Neural progenitor cell (in vitro differentiated cells): Measurements from ENCODE around the gene IQGAP2. TPM values are rescaled to one million over a fixed set of nuclear protein-coding genes. Genes with fewer than 3 reads are reported as not detected.

Experiments used
- DNase-seq: peaks from one replicate; pipeline ENCODE4 v3.0.0-alpha.2; 2016; ENCODE audit warnings: low spot score
- H2AFZ ChIP-seq: fragments of 200-600 bp; sonication (generic); replicated peaks from 2 replicates; pipeline ENCODE4 v1.6.1; 2016; ENCODE audit warnings: antibody characterized with exemption
- H3F3A ChIP-seq: fragments of 200-600 bp; sonication (generic); 2 replicates; pipeline ENCODE4 v1.6.1; 2016; ENCODE audit warnings: antibody characterized with exemption, low read depth
- H3K27ac ChIP-seq: fragments of 200-600 bp; sonication (generic); 2 replicates; pipeline ENCODE4 v1.5.1; 2016; ENCODE audit warnings: mild to moderate bottlenecking
- H3K27me3 ChIP-seq: fragments of 200-600 bp; sonication (generic); 2 replicates; pipeline ENCODE4 v1.6.1; 2016; ENCODE audit warnings: mild to moderate bottlenecking, moderate library complexity
- H3K36me3 ChIP-seq: fragments of 200-600 bp; sonication (generic); 2 replicates; pipeline ENCODE4 v1.5.1; 2016
- H3K4me1 ChIP-seq: fragments of 200-600 bp; sonication (generic); 2 replicates; pipeline ENCODE4 v1.6.1; 2016; ENCODE audit warnings: mixed run types
- H3K4me2 ChIP-seq: fragments of 200-600 bp; sonication (generic); 2 replicates; pipeline ENCODE4 v1.6.1; 2016
- H3K4me3 ChIP-seq: fragments of 200-600 bp; sonication (generic); 2 replicates; pipeline ENCODE4 v1.5.1; 2016
- H3K79me2 ChIP-seq: fragments of 200-600 bp; sonication (generic); 2 replicates; pipeline ENCODE4 v1.6.1; 2016; ENCODE audit warnings: low read depth
- H3K9ac ChIP-seq: fragments of 200-600 bp; sonication (generic); 2 replicates; pipeline ENCODE4 v1.6.1; 2016
- H3K9me3 ChIP-seq: fragments of 200-600 bp; sonication (generic); 2 replicates; pipeline ENCODE4 v1.5.1; 2016; ENCODE audit warnings: low read depth
- H4K20me1 ChIP-seq: fragments of 200-600 bp; sonication (generic); 2 replicates; pipeline ENCODE4 v1.6.1; 2016; ENCODE audit warnings: low read depth
- H3K27ac Mint-ChIP-seq: 3 replicates; pipeline ENCODE4 v1.8.0; 2021; ENCODE audit warnings: mixed read lengths
- H3K27me3 Mint-ChIP-seq: 2 replicates; pipeline ENCODE4 v1.8.0; 2022; ENCODE audit warnings: low read depth, mild to moderate bottlenecking, inconsistent platforms, moderate library complexity, mixed read lengths; ENCODE audit not compliant: insufficient read depth
- H3K36me3 Mint-ChIP-seq: 3 replicates; pipeline ENCODE4 v1.8.0; 2021; ENCODE audit warnings: mixed read lengths
- H3K4me1 Mint-ChIP-seq: 3 replicates; pipeline ENCODE4 v1.8.0; 2021; ENCODE audit warnings: mixed read lengths
- H3K4me3 Mint-ChIP-seq: 3 replicates; pipeline ENCODE4 v1.8.0; 2021; ENCODE audit warnings: mild to moderate bottlenecking, moderate library complexity, mixed read lengths
- H3K9me3 Mint-ChIP-seq: 3 replicates; pipeline ENCODE4 v1.8.0; 2020; ENCODE audit warnings: mixed read lengths
- CTCF ChIP-seq: fragments of 200-600 bp; sonication (generic); IDR thresholded peaks from 2 replicates; pipeline ENCODE4 v1.5.1; 2017; ENCODE audit warnings: antibody characterized with exemption, mild to moderate bottlenecking
- EZH2 ChIP-seq: fragments of 200-600 bp; sonication (generic); IDR thresholded peaks from 2 replicates; pipeline ENCODE4 v1.6.1; 2017; ENCODE audit warnings: antibody characterized with exemption, mild to moderate bottlenecking, moderate library complexity
- EZH2phosphoT487 ChIP-seq: fragments of 200-600 bp; sonication (generic); IDR thresholded peaks from 2 replicates; pipeline ENCODE4 v1.6.1; 2017; ENCODE audit warnings: antibody characterized with exemption
- total RNA-seq: library from RNA; depleted of rRNA; stranded (reverse); fragments of >200 nt; gene quantifications from 2 replicates; pipeline ENCODE4 v1.2.3, GENCODE V29; 2015; ENCODE audit warnings: low replicate concordance

IQGAP2 gene
- total RNA-seq, 1 donor from 2014 or later, result 37.7 TPM

- Histone ChIP-seq H3K27me3 (no peaks in the 10 kb centered on the region), H3K9me3 (no peaks in the 10 kb centered on the region), H4K20me1 (no peaks in the 10 kb centered on the region), H3K4me2 (peak overlapping the region; percentile 65), H3K9ac (no peak overlapping the region), H3K36me3 (no peaks in the 10 kb centered on the region), H3K4me3 (no peak overlapping the region), H3F3A (peaks cover 6% of the 10 kb centered on the region), H3K4me1 (peaks cover 30% of the 10 kb centered on the region), H2AFZ (peak overlapping the region; percentile 32), H3K27ac (peak overlapping the region; percentile 47), H3K79me2 (no peaks in the 10 kb centered on the region)
- H3K4me3 Mint-ChIP-seq, result no peak overlapping the region
- H3K27me3 Mint-ChIP-seq, result peaks cover 5% of the 10 kb centered on the region
- H3K9me3 Mint-ChIP-seq, result no peaks in the 10 kb centered on the region
- H3K36me3 Mint-ChIP-seq, result peaks cover 8% of the 10 kb centered on the region
- H3K4me1 Mint-ChIP-seq, result peaks cover 16% of the 10 kb centered on the region
- no peak for DNase-seq
- H3K27ac Mint-ChIP-seq, result no peak overlapping the region
- no peak for TF ChIP-seq CTCF
- no peak for TF ChIP-seq EZH2phosphoT487
- TF ChIP-seq EZH2, result no peak
These were observed 219.0 kb downstream of the IQGAP2 start for GRCh38 chr5:76622076-76622475.

- Mint-ChIP-seq H3K36me3 (peaks cover 7% of the 10 kb centered on the region), H3K4me1 (peaks cover 16% of the 10 kb centered on the region), H3K27ac (no peak within 1 kb of the TSS), H3K27me3 (peaks cover 5% of the 10 kb centered on the region), H3K4me3 (no peak within 1 kb of the TSS), H3K9me3 (no peaks in the 10 kb centered on the region)
- Histone ChIP-seq H3K9me3 (no peaks in the 10 kb centered on the region), H3K27ac (peak within 1 kb of the TSS; percentile 45), H3K9ac (no peak within 1 kb of the TSS), H4K20me1 (no peaks in the 10 kb centered on the region), H3K4me2 (peak within 1 kb of the TSS; percentile 65), H3K79me2 (no peaks in the 10 kb centered on the region), H3K4me1 (peaks cover 30% of the 10 kb centered on the region), H2AFZ (peak within 1 kb of the TSS; percentile 80), H3K4me3 (peak within 1 kb of the TSS; percentile 31), H3K36me3 (no peaks in the 10 kb centered on the region), H3F3A (peaks cover 6% of the 10 kb centered on the region), H3K27me3 (no peaks in the 10 kb centered on the region)
- peak; percentile 76 for DNase-seq
- TF ChIP-seq CTCF (no peak), EZH2phosphoT487 (no peak), EZH2 (no peak)
These were observed 220.0 kb downstream of the IQGAP2 start, which contains the start of gene F2RL2 for GRCh38 chr5:76622973-76623596. Gene F2RL2 (minus strand): TSS chr5:76623403. CDS start chr5:76623230, 173 bp downstream.

- no peaks in the 10 kb centered on the region for H4K20me1 ChIP-seq
- Mint-ChIP-seq H3K36me3 (peaks cover 2% of the 10 kb centered on the region), H3K27ac (no peak overlapping the region), H3K4me1 (peaks cover 16% of the 10 kb centered on the region), H3K4me3 (no peak overlapping the region), H3K27me3 (peaks cover 5% of the 10 kb centered on the region), H3K9me3 (no peaks in the 10 kb centered on the region)
- no peaks in the 10 kb centered on the region for H3K27me3 ChIP-seq
- no peak overlapping the region for H3K4me2 ChIP-seq
- H3K9ac ChIP-seq, result no peak overlapping the region
- no peaks in the 10 kb centered on the region for H3K79me2 ChIP-seq
- no peak overlapping the region for H2AFZ ChIP-seq
- no peak for DNase-seq
- H3K4me1 ChIP-seq, result peaks cover 30% of the 10 kb centered on the region
- H3F3A ChIP-seq, result peaks cover 6% of the 10 kb centered on the region
- H3K27ac ChIP-seq, result no peak overlapping the region
- no peak for TF ChIP-seq CTCF
- TF ChIP-seq EZH2phosphoT487, result no peak
- no peak for TF ChIP-seq EZH2
- no peaks in the 10 kb centered on the region for H3K9me3 ChIP-seq
- no peaks in the 10 kb centered on the region for H3K36me3 ChIP-seq
- no peak overlapping the region for H3K4me3 ChIP-seq
These were observed 222.2 kb downstream of the IQGAP2 start for GRCh38 chr5:76625087-76625815.
